ENCODE results near the gene SMCO1. TPM values are rescaled to one million over a fixed set of nuclear protein-coding genes. Genes with fewer than 3 reads are reported as not detected.

The SMCO1 gene
- polyA plus RNA-seq, 3 donors = not detected

DNA sequence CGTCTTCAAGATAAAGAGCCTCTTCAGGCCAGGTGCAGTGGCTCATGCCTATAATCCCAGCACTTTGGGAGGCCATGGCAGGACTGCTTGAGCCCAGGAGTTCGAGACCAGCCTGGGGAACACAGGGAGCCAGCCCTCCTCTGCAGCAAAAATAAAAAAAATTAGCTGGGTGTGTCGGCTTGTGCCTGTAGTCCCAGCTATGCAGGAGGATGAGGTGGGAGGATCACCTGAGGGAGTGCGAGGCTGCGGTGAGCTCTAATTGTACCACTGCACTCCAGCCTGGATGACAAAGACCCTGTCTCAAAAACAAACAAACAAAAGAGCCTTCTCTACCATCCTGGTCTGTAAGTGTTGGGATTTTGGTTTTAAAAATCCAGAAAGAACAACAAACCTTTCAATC is 42.1 kb upstream of the SMCO1 start:
- TF ChIP-seq CTCF (IDR thresholded peaks at IDR 0.05) = no peak
- no peak overlapping the region for H3K27ac Mint-ChIP-seq
- no peaks in the 10 kb centered on the region for H3K9me3 Mint-ChIP-seq
- no peak overlapping the region for H3K9ac ChIP-seq (ENCODE audit: insufficient read depth, low read length, poor library complexity, severe bottlenecking)
- no peaks in the 10 kb centered on the region for H4K20me1 ChIP-seq (ENCODE audit: insufficient read depth, low read length)
- H3K4me3 Mint-ChIP-seq = no peak overlapping the region
- peaks cover 7 to 37% of the 10 kb centered on the region in 2 donors for H3K36me3 ChIP-seq (replicated peaks in 1 of 2; ENCODE audit: control insufficient read depth in 1 of 2, insufficient read depth in 2 of 2, low read length in 2 of 2)
- H3K27ac ChIP-seq (ENCODE audit: low read depth in 1 of 2, low read length in 2 of 2) = no peak overlapping the region
- intact Hi-C loops (cut with micrococcal nuclease) = no loop called here
- no peak for DNase-seq
- H3K4me1 Mint-ChIP-seq = peaks cover 24% of the 10 kb centered on the region
- no peak overlapping the region for H3K4me3 ChIP-seq (replicated peaks in 1 of 3; ENCODE audit: low read depth in 2 of 3, low read length in 3 of 3)
- no peaks in the 10 kb centered on the region for H3K27me3 Mint-ChIP-seq (ENCODE audit: low read depth in 3 of 3)
- peaks cover 20 to 25% of the 10 kb centered on the region in 2 donors for H3K36me3 Mint-ChIP-seq
- WGBS (ENCODE audit: insufficient coverage) = 90% methylated on average over 2 of the region's 5 CpGs
- H3K4me1 ChIP-seq (ENCODE audit: control insufficient read depth in 1 of 2, insufficient read depth in 2 of 2, low read length in 2 of 2) = peaks cover 17 to 22% of the 10 kb centered on the region in 2 donors
- peaks cover 3% of the 10 kb centered on the region for H3K79me2 ChIP-seq (ENCODE audit: insufficient read depth, low read length)
- H3K9me3 ChIP-seq (replicated peaks in 1 of 2; ENCODE audit: control insufficient read depth in 1 of 2, insufficient read depth in 1 of 2, low read length in 2 of 2) = no peaks in the 10 kb centered on the region
- no peak overlapping the region for H2AFZ ChIP-seq (ENCODE audit: insufficient read depth, low read depth, low read length, poor library complexity, severe bottlenecking)
- no peak overlapping the region for H3K4me2 ChIP-seq (replicated peaks; ENCODE audit: extremely low read depth, low read length, poor library complexity, severe bottlenecking)
- H3K27me3 ChIP-seq (ENCODE audit: control insufficient read depth in 2 of 2, insufficient read depth in 2 of 2, low read length in 2 of 2) = no peaks in the 10 kb centered on the region

- no CpG with 5 or more reads among the region's 3 CpGs for WGBS (ENCODE audit: insufficient coverage)
Observed at GRCh38 chr3:196555295-196555694, 40.1 kb upstream of the SMCO1 start.

More at GRCh38 chr3:196555295-196555694, 40.1 kb upstream of the SMCO1 start:
- no peak overlapping the region for H3K4me3 ChIP-seq (replicated peaks in 1 of 3; ENCODE audit: low read depth in 2 of 3, low read length in 3 of 3)
- Mint-ChIP-seq H3K36me3 (peaks cover 11 to 12% of the 10 kb centered on the region in 2 donors), H3K9me3 (peaks cover 1 to 10% (median 5%) of the 10 kb centered on the region in 7 donors), H3K27me3 (ENCODE audit: low read depth in 3 of 3) (no peaks in the 10 kb centered on the region), H3K4me1 (peaks cover 24% of the 10 kb centered on the region), H3K4me3 (peak overlapping the region in 1 of 2 donors; percentile 42), H3K27ac (peak overlapping the region in 2 of 7 donors; percentile 44 to 83)
- no peak for DNase-seq
- peaks cover 0 to 20% of the 10 kb centered on the region in 2 donors for H3K36me3 ChIP-seq (replicated peaks in 1 of 2; ENCODE audit: control insufficient read depth in 1 of 2, insufficient read depth in 2 of 2, low read length in 2 of 2)
- H3K79me2 ChIP-seq (ENCODE audit: insufficient read depth, low read length) = no peaks in the 10 kb centered on the region
- no peak overlapping the region for H3K4me2 ChIP-seq (replicated peaks; ENCODE audit: extremely low read depth, low read length, poor library complexity, severe bottlenecking)
- peaks cover 3 to 5% of the 10 kb centered on the region in 2 donors for H3K9me3 ChIP-seq (replicated peaks in 1 of 2; ENCODE audit: control insufficient read depth in 1 of 2, insufficient read depth in 1 of 2, low read length in 2 of 2)
- no peak for TF ChIP-seq CTCF (IDR thresholded peaks at IDR 0.05)
- H4K20me1 ChIP-seq (ENCODE audit: insufficient read depth, low read length) = no peaks in the 10 kb centered on the region
- no peak overlapping the region for H2AFZ ChIP-seq (ENCODE audit: insufficient read depth, low read depth, low read length, poor library complexity, severe bottlenecking)
- intact Hi-C loops (cut with micrococcal nuclease) = no loop called here
- no peak overlapping the region for H3K9ac ChIP-seq (ENCODE audit: insufficient read depth, low read length, poor library complexity, severe bottlenecking)
- no peaks in the 10 kb centered on the region for H3K27me3 ChIP-seq (ENCODE audit: control insufficient read depth in 2 of 2, insufficient read depth in 2 of 2, low read length in 2 of 2)
- H3K27ac ChIP-seq (ENCODE audit: low read depth in 1 of 2, low read length in 2 of 2) = peak overlapping the region in 1 of 2 donors; percentile 76
- H3K4me1 ChIP-seq (ENCODE audit: control insufficient read depth in 1 of 2, insufficient read depth in 2 of 2, low read length in 2 of 2) = peaks cover 17 to 22% of the 10 kb centered on the region in 2 donors
